HG02884 (cell line): ENCODE results near the gene DCC.

Source experiments
- ATAC-seq: cut with Tn5 transposase; IDR thresholded peaks from one replicate; pipeline ENCODE4 v1.9.1; 2021; ENCODE audit warnings: mild to moderate bottlenecking, moderate library complexity; ENCODE audit not compliant: unreplicated experiment

Gene DCC

GRCh38 chr18:52422985-52423601, 83.1 kb downstream of the DCC start:
- ATAC-seq = no peak

GRCh38 chr18:52426041-52426440, 86.0 kb downstream of the DCC start:
- ATAC-seq = no peak

GRCh38 chr18:52426462-52426861, 86.5 kb downstream of the DCC start:
- ATAC-seq = no peak

GRCh38 chr18:52427521-52428175, 87.7 kb downstream of the DCC start:
- no peak for ATAC-seq

GRCh38 chr18:52431683-52432082, 91.7 kb downstream of the DCC start:
- no peak for ATAC-seq

- ATAC-seq = no peak
Observed at GRCh38 chr18:52433797-52434196, 93.8 kb downstream of the DCC start.

- ATAC-seq = no peak
Observed at GRCh38 chr18:52435301-52435700, 95.3 kb downstream of the DCC start.

- ATAC-seq = no peak
Observed at GRCh38 chr18:52437161-52437560, 97.2 kb downstream of the DCC start.

GRCh38 chr18:52439457-52439856, 99.5 kb downstream of the DCC start:
- no peak for ATAC-seq

GRCh38 chr18:52441794-52442193, 101.8 kb downstream of the DCC start:
- no peak for ATAC-seq

GRCh38 chr18:52442686-52443085, 102.7 kb downstream of the DCC start:
- no peak for ATAC-seq

GRCh38 chr18:52451256-52451655, 111.3 kb downstream of the DCC start:
- ATAC-seq = no peak

GRCh38 chr18:52451851-52452250, 111.9 kb downstream of the DCC start:
- no peak for ATAC-seq

GRCh38 chr18:52452427-52452826, 112.4 kb downstream of the DCC start:
- no peak for ATAC-seq

GRCh38 chr18:52459890-52460289, 119.9 kb downstream of the DCC start:
- ATAC-seq = no peak

GRCh38 chr18:52462853-52463252, 122.9 kb downstream of the DCC start:
- ATAC-seq = no peak

GRCh38 chr18:52465391-52465790, 125.4 kb downstream of the DCC start:
- no peak for ATAC-seq

- no peak for ATAC-seq
Observed at GRCh38 chr18:52468496-52468895, 128.5 kb downstream of the DCC start.

GRCh38 chr18:52475325-52475724, 135.3 kb downstream of the DCC start:
- ATAC-seq = no peak

- no peak for ATAC-seq
Observed at GRCh38 chr18:52481116-52481515, 141.1 kb downstream of the DCC start.

GRCh38 chr18:52484977-52485376, 145.0 kb downstream of the DCC start:
- no peak for ATAC-seq

GRCh38 chr18:52486052-52486451, 146.1 kb downstream of the DCC start:
- ATAC-seq = no peak
